ENCODE results near the gene RUFY3. TPM values are rescaled to one million over a fixed set of nuclear protein-coding genes. Genes with fewer than 3 reads are reported as not detected.

Gene RUFY3
- total RNA-seq, 1 donor from 2014 or later, result 11.7 TPM

DNA sequence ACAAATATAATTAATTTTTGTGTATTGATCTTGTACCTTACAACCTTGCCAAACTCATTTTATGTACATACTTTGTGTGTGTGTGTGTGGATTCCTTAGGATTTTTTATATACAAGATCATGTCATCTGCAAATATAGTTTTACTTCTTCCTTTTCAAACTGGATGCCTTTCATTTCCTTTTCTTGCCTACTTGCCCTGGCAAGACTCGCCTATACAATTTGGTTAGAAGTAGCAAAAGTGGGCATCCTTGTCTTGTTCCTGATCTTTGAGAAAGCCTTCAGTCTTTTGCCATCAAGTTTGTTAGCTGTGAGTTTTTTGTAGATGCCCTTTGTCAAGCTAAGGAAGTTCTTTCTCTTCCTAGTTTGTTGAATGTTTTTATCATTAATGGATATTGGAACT, 30.5 kb downstream of the RUFY3 start:
- Histone ChIP-seq H3K36me3 (no peaks in the 10 kb centered on the region), H3K27me3 (no peaks in the 10 kb centered on the region), H3K27ac (no peak overlapping the region), H3K4me1 (no peaks in the 10 kb centered on the region), H3K9me3 (no peaks in the 10 kb centered on the region), H3K4me3 (no peak overlapping the region)
- intact Hi-C loops (cut with DNase I), result no loop called here
- TF ChIP-seq, protein P1, sequence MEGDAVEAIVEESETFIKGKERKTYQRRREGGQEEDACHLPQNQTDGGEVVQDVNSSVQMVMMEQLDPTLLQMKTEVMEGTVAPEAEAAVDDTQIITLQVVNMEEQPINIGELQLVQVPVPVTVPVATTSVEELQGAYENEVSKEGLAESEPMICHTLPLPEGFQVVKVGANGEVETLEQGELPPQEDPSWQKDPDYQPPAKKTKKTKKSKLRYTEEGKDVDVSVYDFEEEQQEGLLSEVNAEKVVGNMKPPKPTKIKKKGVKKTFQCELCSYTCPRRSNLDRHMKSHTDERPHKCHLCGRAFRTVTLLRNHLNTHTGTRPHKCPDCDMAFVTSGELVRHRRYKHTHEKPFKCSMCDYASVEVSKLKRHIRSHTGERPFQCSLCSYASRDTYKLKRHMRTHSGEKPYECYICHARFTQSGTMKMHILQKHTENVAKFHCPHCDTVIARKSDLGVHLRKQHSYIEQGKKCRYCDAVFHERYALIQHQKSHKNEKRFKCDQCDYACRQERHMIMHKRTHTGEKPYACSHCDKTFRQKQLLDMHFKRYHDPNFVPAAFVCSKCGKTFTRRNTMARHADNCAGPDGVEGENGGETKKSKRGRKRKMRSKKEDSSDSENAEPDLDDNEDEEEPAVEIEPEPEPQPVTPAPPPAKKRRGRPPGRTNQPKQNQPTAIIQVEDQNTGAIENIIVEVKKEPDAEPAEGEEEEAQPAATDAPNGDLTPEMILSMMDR (IDR thresholded peaks at IDR 0.05), result no peak
- DNase-seq (ENCODE audit: low spot score in 2 of 2), result no peak

GRCh38 chr4:70753630-70754029, 31.9 kb downstream of the RUFY3 start:
- intact Hi-C loops (cut with DNase I), result no loop called here

GRCh38 chr4:70754470-70754869, 32.7 kb downstream of the RUFY3 start:
- TF ChIP-seq, protein P1 (IDR thresholded peaks at IDR 0.05), result no peak
- peaks cover 0 to 3% of the 10 kb centered on the region in 2 donors for H3K4me1 ChIP-seq
- H3K27ac ChIP-seq, result no peak overlapping the region
- no peaks in the 10 kb centered on the region for H3K36me3 ChIP-seq
- H3K27me3 ChIP-seq, result no peaks in the 10 kb centered on the region
- no peak for DNase-seq (ENCODE audit: low spot score in 2 of 2)
- no peaks in the 10 kb centered on the region for H3K9me3 ChIP-seq
- H3K4me3 ChIP-seq, result no peak overlapping the region
- intact Hi-C loops (cut with DNase I), result no loop called here

More at GRCh38 chr4:70753630-70754029, 31.9 kb downstream of the RUFY3 start:
- no peak overlapping the region for H3K27ac ChIP-seq
- no peaks in the 10 kb centered on the region for H3K27me3 ChIP-seq
- H3K36me3 ChIP-seq, result no peaks in the 10 kb centered on the region
- peaks cover 0 to under 1% of the 10 kb centered on the region in 2 donors for H3K4me1 ChIP-seq
- DNase-seq (ENCODE audit: low spot score in 2 of 2), result no peak
- TF ChIP-seq, protein P1 (IDR thresholded peaks at IDR 0.05), result no peak
- H3K4me3 ChIP-seq, result no peak overlapping the region
- no peaks in the 10 kb centered on the region for H3K9me3 ChIP-seq

- intact Hi-C loops (cut with DNase I), result no loop called here
- no peaks in the 10 kb centered on the region for H3K27me3 ChIP-seq
- H3K4me3 ChIP-seq, result no peak overlapping the region
- no peak overlapping the region for H3K27ac ChIP-seq
- H3K4me1 ChIP-seq, result peaks cover 0 to 3% of the 10 kb centered on the region in 2 donors
- H3K36me3 ChIP-seq, result no peaks in the 10 kb centered on the region
- TF ChIP-seq, protein P1 (IDR thresholded peaks at IDR 0.05), result no peak
- DNase-seq (ENCODE audit: low spot score in 2 of 2), result no peak
- no peaks in the 10 kb centered on the region for H3K9me3 ChIP-seq
These were observed 33.4 kb downstream of the RUFY3 start for GRCh38 chr4:70754990-70755688.

DNA sequence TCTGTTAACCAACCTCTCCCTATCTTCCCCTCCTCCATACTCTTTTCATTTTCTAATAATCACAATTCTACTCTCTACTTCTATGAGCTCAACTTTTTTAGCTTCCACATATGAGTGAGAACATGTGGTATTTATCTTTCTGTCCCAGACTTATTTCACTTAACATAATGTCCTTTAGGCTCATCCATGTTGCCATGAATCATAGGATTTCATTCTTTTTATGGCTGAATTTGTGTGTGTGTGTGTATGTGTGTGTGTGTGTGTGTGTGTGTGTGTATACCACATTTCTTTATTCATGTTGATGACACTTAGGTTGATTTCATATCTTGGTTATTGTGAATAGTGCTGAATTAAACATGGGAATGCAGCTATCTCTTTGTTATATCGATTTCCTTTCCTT, 37.4 kb downstream of the RUFY3 start:
- H3K36me3 ChIP-seq, result peaks cover 0 to 17% of the 10 kb centered on the region in 2 donors
- no peak overlapping the region for H3K27ac ChIP-seq
- peaks cover 0 to 3% of the 10 kb centered on the region in 2 donors for H3K4me1 ChIP-seq
- H3K4me3 ChIP-seq, result no peak overlapping the region
- TF ChIP-seq, protein P1 (IDR thresholded peaks at IDR 0.05), result no peak
- no peak for DNase-seq (ENCODE audit: low spot score in 2 of 2)
- H3K27me3 ChIP-seq, result no peaks in the 10 kb centered on the region
- intact Hi-C loops (cut with DNase I), result no loop called here
- H3K9me3 ChIP-seq, result no peaks in the 10 kb centered on the region

Measured in ascending aorta (tissue), 2 donors.